Astrocyte (in vitro differentiated cells and primary cell): Measurements from ENCODE around the gene NPPB. TPM values are rescaled to one million over a fixed set of nuclear protein-coding genes. Genes with fewer than 3 reads are reported as not detected.
"Not testable (repeated sequence)": the region's sequence is repeated elsewhere in the genome, so short reads cannot be mapped to it uniquely, and the experiment has no call there.

ENCODE experiments used
- DNase-seq: peaks from one replicate; pipeline ENCODE4 v3.0.0-alpha.2; 2010; ENCODE audit warnings: low read depth
- FAIRE-seq: peaks from 2 replicates; lab custom pipeline; 2011; peaks lifted over from hg19 to GRCh38; lab: Jason Lieb, UNC
- H2AFZ ChIP-seq: 2 replicates; pipeline ENCODE4 v1.6.0; 2012; ENCODE audit warnings: low read depth, low read length, inconsistent platforms
- H3K27ac ChIP-seq: 2 replicates; pipeline ENCODE4 v1.5.1; 2011; ENCODE audit warnings: low read depth, low read length, inconsistent platforms
- H3K27me3 ChIP-seq: 2 replicates; pipeline ENCODE4 v1.6.0; 2011; ENCODE audit warnings: low read length, inconsistent platforms; ENCODE audit not compliant: insufficient read depth
- H3K36me3 ChIP-seq: 2 replicates; pipeline ENCODE4 v1.5.1; 2011; ENCODE audit warnings: low read length, inconsistent platforms; ENCODE audit not compliant: insufficient read depth
- H3K4me1 ChIP-seq: 2 replicates; pipeline ENCODE4 v1.5.1; 2011; ENCODE audit warnings: low read length, inconsistent platforms; ENCODE audit not compliant: insufficient read depth
- H3K4me2 ChIP-seq: 2 replicates; pipeline ENCODE4 v1.6.0; 2012; ENCODE audit warnings: low read length, inconsistent platforms
- H3K4me3 ChIP-seq: 2 replicates; pipeline ENCODE4 v1.5.1; 2011; ENCODE audit warnings: low read depth, mild to moderate bottlenecking, low read length, inconsistent platforms; ENCODE audit not compliant: insufficient read depth
- H3K79me2 ChIP-seq: 2 replicates; pipeline ENCODE4 v1.6.0; 2012; ENCODE audit warnings: mild to moderate bottlenecking, low read length, inconsistent platforms; ENCODE audit not compliant: insufficient read depth
- H3K9ac ChIP-seq: 2 replicates; pipeline ENCODE4 v1.6.0; 2012; ENCODE audit warnings: mild to moderate bottlenecking, low read length, inconsistent platforms
- H3K9me3 ChIP-seq: 2 replicates; pipeline ENCODE4 v1.5.1; 2012; ENCODE audit warnings: low read depth, mild to moderate bottlenecking, low read length, inconsistent platforms; ENCODE audit not compliant: insufficient read depth
- H4K20me1 ChIP-seq: 2 replicates; pipeline ENCODE4 v1.6.0; 2012; ENCODE audit warnings: low read length, inconsistent platforms; ENCODE audit not compliant: insufficient read depth
- H3K27ac Mint-ChIP-seq: one replicate; pipeline ENCODE4 v1.8.0; 2021; ENCODE audit warnings: mild to moderate bottlenecking, mixed read lengths; ENCODE audit not compliant: unreplicated experiment
- H3K27me3 Mint-ChIP-seq: one replicate; pipeline ENCODE4 v1.8.0; 2021; ENCODE audit warnings: low read depth, mixed read lengths; ENCODE audit not compliant: unreplicated experiment
- H3K36me3 Mint-ChIP-seq: one replicate; pipeline ENCODE4 v1.8.0; 2021; ENCODE audit warnings: low read depth, mixed read lengths; ENCODE audit not compliant: unreplicated experiment
- H3K4me1 Mint-ChIP-seq: one replicate; pipeline ENCODE4 v1.8.0; 2021; ENCODE audit warnings: low read depth, mixed read lengths; ENCODE audit not compliant: unreplicated experiment
- H3K4me3 Mint-ChIP-seq: one replicate; pipeline ENCODE4 v1.8.0; 2021; ENCODE audit warnings: mild to moderate bottlenecking, moderate library complexity, mixed read lengths; ENCODE audit not compliant: unreplicated experiment
- H3K9me3 Mint-ChIP-seq: one replicate; pipeline ENCODE4 v1.8.0; 2021; ENCODE audit warnings: mild to moderate bottlenecking, mixed read lengths; ENCODE audit not compliant: unreplicated experiment
- EZH2 ChIP-seq: IDR thresholded peaks from 2 replicates; pipeline ENCODE4 v1.6.1; 2012; ENCODE audit warnings: mild to moderate bottlenecking, low read length, inconsistent platforms; ENCODE audit not compliant: insufficient read depth
- total RNA-seq: library from RNA; stranded (reverse); gene quantifications from 2 replicates; pipeline ENCODE4 v1.2.1, GENCODE V29; 2021
- TF ChIP-seq, protein P1 (sequence below): IDR thresholded peaks from 2 replicates; pipeline ENCODE4 v1.5.1; 2011; ENCODE audit warnings: low read depth, mild to moderate bottlenecking, inconsistent platforms, low read length, moderate library complexity; ENCODE audit not compliant: insufficient read depth

The NPPB gene
- total RNA-seq, 1 donor from 2014 or later: 449 TPM

- no peak overlapping the region for H3K27ac Mint-ChIP-seq
- DNase-seq (no peak), FAIRE-seq (no peak)
- Histone ChIP-seq H3K4me2 (no peak overlapping the region), H4K20me1 (peaks cover 2% of the 10 kb centered on the region), H3K36me3 (no peaks in the 10 kb centered on the region), H3K79me2 (no peaks in the 10 kb centered on the region), H3K9ac (no peak overlapping the region), H3K9me3 (no peaks in the 10 kb centered on the region), H2AFZ (no peak overlapping the region), H3K4me3 (no peak overlapping the region), H3K27ac (no peak overlapping the region), H3K4me1 (no peaks in the 10 kb centered on the region), H3K27me3 (peaks cover 25% of the 10 kb centered on the region)
- no peaks in the 10 kb centered on the region for H3K36me3 Mint-ChIP-seq
- no peak for TF ChIP-seq EZH2
- TF ChIP-seq, protein P1, sequence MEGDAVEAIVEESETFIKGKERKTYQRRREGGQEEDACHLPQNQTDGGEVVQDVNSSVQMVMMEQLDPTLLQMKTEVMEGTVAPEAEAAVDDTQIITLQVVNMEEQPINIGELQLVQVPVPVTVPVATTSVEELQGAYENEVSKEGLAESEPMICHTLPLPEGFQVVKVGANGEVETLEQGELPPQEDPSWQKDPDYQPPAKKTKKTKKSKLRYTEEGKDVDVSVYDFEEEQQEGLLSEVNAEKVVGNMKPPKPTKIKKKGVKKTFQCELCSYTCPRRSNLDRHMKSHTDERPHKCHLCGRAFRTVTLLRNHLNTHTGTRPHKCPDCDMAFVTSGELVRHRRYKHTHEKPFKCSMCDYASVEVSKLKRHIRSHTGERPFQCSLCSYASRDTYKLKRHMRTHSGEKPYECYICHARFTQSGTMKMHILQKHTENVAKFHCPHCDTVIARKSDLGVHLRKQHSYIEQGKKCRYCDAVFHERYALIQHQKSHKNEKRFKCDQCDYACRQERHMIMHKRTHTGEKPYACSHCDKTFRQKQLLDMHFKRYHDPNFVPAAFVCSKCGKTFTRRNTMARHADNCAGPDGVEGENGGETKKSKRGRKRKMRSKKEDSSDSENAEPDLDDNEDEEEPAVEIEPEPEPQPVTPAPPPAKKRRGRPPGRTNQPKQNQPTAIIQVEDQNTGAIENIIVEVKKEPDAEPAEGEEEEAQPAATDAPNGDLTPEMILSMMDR: no peak
- H3K27me3 Mint-ChIP-seq: peaks cover 27% of the 10 kb centered on the region
- no peaks in the 10 kb centered on the region for H3K4me1 Mint-ChIP-seq
- H3K9me3 Mint-ChIP-seq: no peaks in the 10 kb centered on the region
- no peak overlapping the region for H3K4me3 Mint-ChIP-seq
These were observed 39.5 kb upstream of the NPPB start for GRCh38 chr1:11898086-11898785.

- H3K4me3 ChIP-seq, H3K4me1 Mint-ChIP-seq, H3K27ac ChIP-seq, H3K36me3 Mint-ChIP-seq, H3K4me2 ChIP-seq, H3K79me2 ChIP-seq, H4K20me1 ChIP-seq, H3K9me3 ChIP-seq, H3K27ac Mint-ChIP-seq, H3K4me3 Mint-ChIP-seq, H2AFZ ChIP-seq, H3K36me3 ChIP-seq, DNase-seq, H3K9ac ChIP-seq, H3K4me1 ChIP-seq, H3K9me3 Mint-ChIP-seq, FAIRE-seq: not testable (repeated sequence)
- peaks cover 19% of the 10 kb centered on the region for H3K27me3 ChIP-seq
- H3K27me3 Mint-ChIP-seq: peaks cover 30% of the 10 kb centered on the region
These were observed 35.8 kb upstream of the NPPB start for GRCh38 chr1:11894501-11894900.

DNA sequence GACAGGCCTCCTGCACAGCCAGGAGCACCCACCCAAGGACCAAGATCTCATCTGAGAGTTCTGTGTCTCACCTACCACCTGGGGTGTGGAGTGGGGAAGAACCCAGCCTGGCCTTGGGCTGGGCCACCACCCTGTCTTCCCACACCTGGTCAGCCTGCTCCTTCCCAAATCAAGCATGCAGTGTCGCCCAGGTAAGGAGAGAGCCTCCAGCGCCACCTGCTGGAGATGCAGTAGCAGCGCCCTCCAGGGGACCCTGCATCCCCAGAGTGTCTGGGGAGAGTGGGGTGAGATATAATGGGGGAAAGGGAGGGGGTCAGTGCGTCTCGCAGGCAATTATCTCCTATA is 35.1 kb upstream of the NPPB start:
- Histone ChIP-seq H4K20me1 (no peaks in the 10 kb centered on the region), H3K79me2 (no peaks in the 10 kb centered on the region), H3K27me3 (peaks cover 13% of the 10 kb centered on the region), H3K9me3 (no peaks in the 10 kb centered on the region), H3K9ac (no peak overlapping the region), H3K4me1 (no peaks in the 10 kb centered on the region), H3K27ac (no peak overlapping the region), H3K4me2 (no peak overlapping the region), H3K4me3 (no peak overlapping the region), H3K36me3 (no peaks in the 10 kb centered on the region), H2AFZ (no peak overlapping the region)
- TF ChIP-seq, protein P1: peak; percentile 67
- no peak for TF ChIP-seq EZH2
- DNase-seq: peak; percentile 3
- Mint-ChIP-seq H3K27ac (no peak overlapping the region), H3K9me3 (no peaks in the 10 kb centered on the region), H3K36me3 (no peaks in the 10 kb centered on the region), H3K4me1 (no peaks in the 10 kb centered on the region), H3K27me3 (peaks cover 25% of the 10 kb centered on the region), H3K4me3 (no peak overlapping the region)
- no peak for FAIRE-seq
